Uterus (tissue), 2 donors: ENCODE results near the gene DISP3.

Source experiments
- CTCF ChIP-seq, 4 experiments: fragments of 200-600 bp in 2 of 4; fragments of 450-650 bp in 2 of 4; sonication (generic) in 2 of 4; IDR thresholded peaks; one replicate each; pipeline ENCODE4 v1.5.1; 2016 to 2019; ENCODE audit warnings: antibody characterized with exemption in 4 of 4, mild to moderate bottlenecking in 2 of 4, moderate library complexity in 1 of 4
- POLR2A ChIP-seq, 2 donors: fragments of 450-650 bp; IDR thresholded peaks; one replicate each; pipeline ENCODE4 v1.6.1; 2016; ENCODE audit warnings: antibody characterized with exemption in 2 of 2, mild to moderate bottlenecking in 1 of 2, moderate library complexity in 1 of 2

- TF ChIP-seq CTCF (IDR thresholded peaks at IDR 0.05) (no peak), POLR2A (IDR thresholded peaks at IDR 0.05) (no peak)
These were observed 49.7 kb upstream of the DISP3 start for GRCh38 chr1:11429226-11429625.
